Astrocyte of the spinal cord (primary cell): ENCODE data around the gene GPLD1.
"Not testable (repeated sequence)": the region's sequence is repeated elsewhere in the genome, so short reads cannot be mapped to it uniquely, and the experiment has no call there.

Source experiments
- DNase-seq: peaks from one replicate; pipeline ENCODE4 v3.0.0; 2011; ENCODE audit warnings: low read depth, low spot score
- H3K4me3 ChIP-seq: 2 replicates; pipeline ENCODE4 v1.5.1; 2011; ENCODE audit warnings: low read depth, mild to moderate bottlenecking, low read length, moderate library complexity
- in situ Hi-C: cut with HindIII; loops from 2 replicates; pipeline ENCODE4 v1.10.0; 2017; ENCODE audit warnings: low sequenced_read_pairs
- TF ChIP-seq, protein P1 (sequence below): IDR thresholded peaks from 2 replicates; pipeline ENCODE4 v1.5.1; 2012; ENCODE audit warnings: low read depth, mild to moderate bottlenecking, low read length, inconsistent platforms

The GPLD1 gene

DNA sequence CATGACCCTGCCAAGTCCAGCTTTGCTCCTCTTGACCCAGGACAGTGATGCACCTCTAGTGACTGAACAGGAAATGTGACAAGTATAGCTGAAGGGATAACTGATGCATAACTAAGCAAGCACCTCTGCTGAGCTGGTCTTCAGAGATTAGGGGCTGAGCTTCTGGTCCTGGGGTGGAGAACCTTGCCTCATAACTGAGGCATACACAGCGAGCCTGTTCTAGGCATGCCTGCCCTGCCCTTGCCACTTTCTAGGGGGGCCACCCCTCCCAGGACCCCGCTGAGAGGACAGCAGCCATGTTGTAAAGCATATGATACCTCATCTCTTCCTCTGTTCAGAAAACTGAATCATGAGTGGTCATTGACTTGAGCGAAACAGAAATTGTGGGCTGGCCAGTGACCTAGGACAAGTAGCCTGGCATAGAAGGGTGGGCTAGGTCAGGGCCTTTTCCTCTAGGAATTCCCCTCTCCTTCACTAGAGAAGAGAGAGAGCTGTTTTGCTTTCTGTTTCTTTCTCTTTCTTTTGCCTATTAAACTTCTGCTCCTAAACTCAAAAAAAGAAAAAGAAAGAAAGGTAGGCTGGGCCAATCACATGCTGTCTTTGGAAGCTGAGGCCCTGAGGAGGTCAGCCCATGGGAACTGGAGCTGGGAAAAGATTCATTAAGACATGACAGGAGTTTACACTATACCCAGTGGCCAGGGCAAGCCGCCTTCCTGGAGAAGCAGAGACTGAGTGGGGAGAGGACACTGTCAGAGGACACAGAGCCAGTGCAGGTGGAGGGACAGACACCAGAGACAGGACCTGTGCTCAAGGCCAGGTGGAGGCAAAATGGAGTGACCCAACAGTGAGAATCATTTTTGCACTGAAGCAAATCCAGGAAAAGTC lies 28.5 kb upstream of the GPLD1 start:
- no peak overlapping the region for H3K4me3 ChIP-seq
- DNase-seq, result no peak
- in situ Hi-C loops, result no loop called here
- TF ChIP-seq, protein P1, sequence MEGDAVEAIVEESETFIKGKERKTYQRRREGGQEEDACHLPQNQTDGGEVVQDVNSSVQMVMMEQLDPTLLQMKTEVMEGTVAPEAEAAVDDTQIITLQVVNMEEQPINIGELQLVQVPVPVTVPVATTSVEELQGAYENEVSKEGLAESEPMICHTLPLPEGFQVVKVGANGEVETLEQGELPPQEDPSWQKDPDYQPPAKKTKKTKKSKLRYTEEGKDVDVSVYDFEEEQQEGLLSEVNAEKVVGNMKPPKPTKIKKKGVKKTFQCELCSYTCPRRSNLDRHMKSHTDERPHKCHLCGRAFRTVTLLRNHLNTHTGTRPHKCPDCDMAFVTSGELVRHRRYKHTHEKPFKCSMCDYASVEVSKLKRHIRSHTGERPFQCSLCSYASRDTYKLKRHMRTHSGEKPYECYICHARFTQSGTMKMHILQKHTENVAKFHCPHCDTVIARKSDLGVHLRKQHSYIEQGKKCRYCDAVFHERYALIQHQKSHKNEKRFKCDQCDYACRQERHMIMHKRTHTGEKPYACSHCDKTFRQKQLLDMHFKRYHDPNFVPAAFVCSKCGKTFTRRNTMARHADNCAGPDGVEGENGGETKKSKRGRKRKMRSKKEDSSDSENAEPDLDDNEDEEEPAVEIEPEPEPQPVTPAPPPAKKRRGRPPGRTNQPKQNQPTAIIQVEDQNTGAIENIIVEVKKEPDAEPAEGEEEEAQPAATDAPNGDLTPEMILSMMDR, result no peak

DNA sequence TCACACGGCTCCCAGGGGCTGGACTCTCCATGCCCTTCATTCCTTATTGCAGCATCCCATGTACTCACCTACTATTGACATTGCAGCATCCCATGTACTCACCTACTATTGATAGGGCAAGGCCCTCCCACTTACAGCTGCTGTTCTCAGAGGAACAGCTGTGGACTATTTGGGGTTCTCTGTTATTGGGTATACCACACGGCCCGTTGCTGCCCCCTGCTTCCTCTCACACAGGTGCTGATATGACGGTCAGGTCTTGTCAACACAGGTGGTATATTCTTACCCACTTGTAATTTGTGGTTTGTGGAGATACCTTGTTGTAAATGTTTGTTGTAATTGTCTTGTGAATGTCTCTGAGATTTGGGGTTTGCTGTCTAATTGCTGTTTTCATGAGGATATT lies 24.2 kb upstream of the GPLD1 start:
- in situ Hi-C loops, result no loop called here
- DNase-seq, result no peak
- no peak overlapping the region for H3K4me3 ChIP-seq
- TF ChIP-seq, protein P1, result no peak

- DNase-seq, H3K4me3 ChIP-seq, in situ Hi-C loops: not testable (repeated sequence)
Measured at GRCh38 chr6:24511976-24512375, 22.6 kb upstream of the GPLD1 start.

DNA sequence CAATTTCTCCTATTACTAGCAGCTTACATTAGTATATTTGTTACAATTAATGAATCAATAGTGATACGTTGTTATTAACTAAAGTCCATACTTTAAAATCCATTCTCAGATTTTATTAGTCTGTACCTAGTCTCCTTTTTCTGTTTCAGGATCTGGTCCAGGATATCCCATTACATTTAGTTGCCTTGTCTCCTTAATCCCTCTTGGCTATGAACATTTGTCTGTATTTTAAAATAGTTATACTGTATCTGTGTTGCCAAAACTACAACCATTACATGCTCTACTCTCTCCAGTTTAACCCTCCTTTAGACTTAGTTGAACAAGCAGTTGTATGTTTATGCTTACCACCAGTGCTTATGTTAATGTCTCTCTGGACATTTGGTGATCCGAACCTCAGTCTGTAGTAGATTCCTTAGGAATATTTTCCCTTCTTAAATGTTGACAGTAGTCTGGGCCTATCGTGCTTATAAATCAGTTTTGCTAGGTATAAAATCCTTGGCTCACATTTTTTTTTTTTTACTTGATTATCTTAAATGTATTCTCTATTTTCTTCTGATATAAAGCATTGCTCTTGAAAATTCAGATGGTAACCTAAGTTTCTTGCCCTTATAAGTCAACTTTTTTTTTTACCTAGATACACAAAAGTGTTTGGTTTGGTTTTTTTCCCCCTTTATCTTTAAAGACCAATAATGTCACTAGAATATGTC lies 17.6 kb upstream of the GPLD1 start:
- in situ Hi-C loops, result no loop called here
- no peak overlapping the region for H3K4me3 ChIP-seq
- DNase-seq, result no peak
- TF ChIP-seq, protein P1, result no peak

- TF ChIP-seq, protein P1, result no peak
- in situ Hi-C loops, result no loop called here
- DNase-seq, result no peak
- H3K4me3 ChIP-seq, result no peak overlapping the region
Measured at GRCh38 chr6:24504649-24505586, 15.5 kb upstream of the GPLD1 start.

DNA sequence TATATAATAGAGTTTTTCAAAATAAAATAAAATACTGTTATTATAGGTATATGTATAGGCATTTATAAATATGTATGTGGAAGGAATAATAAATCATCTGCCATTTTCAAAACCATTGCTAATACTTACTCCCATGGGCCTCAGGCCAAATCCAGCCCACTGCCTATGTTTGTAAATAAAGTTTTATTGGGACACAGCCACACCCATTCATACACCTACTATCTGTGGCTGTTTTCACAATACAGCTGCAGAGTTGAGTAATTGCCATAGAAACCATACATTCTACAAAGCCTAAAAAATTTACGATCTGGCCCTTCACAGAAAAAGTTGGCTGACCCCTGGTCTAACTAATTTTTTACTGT lies 14.9 kb upstream of the GPLD1 start:
- DNase-seq, result no peak
- H3K4me3 ChIP-seq, result no peak overlapping the region
- in situ Hi-C loops, result no loop called here
- TF ChIP-seq, protein P1, result no peak
